Fibroblast of skin of back (primary cell): ENCODE data around the gene TBXA2R.
A peak's percentile ranks its signal among the peaks of the same experiment; 100 is the strongest.
"Not testable (repeated sequence)": the region's sequence is repeated elsewhere in the genome, so short reads cannot be mapped to it uniquely, and the experiment has no call there.

ENCODE experiments used
- DNase-seq: peaks from one replicate; pipeline ENCODE4 v3.0.0-alpha.2; 2013

The TBXA2R gene

GRCh38 chr19:3604987-3605343 is 1.7 kb downstream of the TBXA2R start:
- DNase-seq = no peak

- no peak for DNase-seq
These were observed 2.3 kb downstream of the TBXA2R start for GRCh38 chr19:3604227-3604986.

GRCh38 chr19:3603121-3603811 is 3.4 kb downstream of the TBXA2R start:
- DNase-seq = no peak

GRCh38 chr19:3601021-3601420 is 5.7 kb downstream of the TBXA2R start:
- no peak for DNase-seq

GRCh38 chr19:3599776-3600187 is 6.9 kb downstream of the TBXA2R start:
- DNase-seq = no peak

GRCh38 chr19:3595521-3596061 is 11.1 kb downstream of the TBXA2R start:
- DNase-seq = no peak

GRCh38 chr19:3593156-3593555 is 13.5 kb downstream of the TBXA2R start:
- DNase-seq = no peak

- no peak for DNase-seq
These were observed 14.6 kb downstream of the TBXA2R start for GRCh38 chr19:3591876-3592613.

GRCh38 chr19:3590991-3591659 is 15.6 kb downstream of the TBXA2R start:
- DNase-seq = no peak

GRCh38 chr19:3589949-3590348 is 16.7 kb downstream of the TBXA2R start:
- DNase-seq = no peak

- DNase-seq = no peak
These were observed 17.2 kb downstream of the TBXA2R start for GRCh38 chr19:3589439-3589838.

GRCh38 chr19:3586707-3587346 is 19.8 kb downstream of the TBXA2R start:
- DNase-seq = no peak

- DNase-seq = no peak
These were observed 20.5 kb downstream of the TBXA2R start for GRCh38 chr19:3586127-3586626.

- no peak for DNase-seq
These were observed 21.2 kb downstream of the TBXA2R start, which contains the start of gene GIPC3 for GRCh38 chr19:3585301-3586126. GIPC3 (plus strand) TSS chr19:3585478; CDS start chr19:3585598, 120 bp downstream.

GRCh38 chr19:3584036-3584802 is 22.5 kb downstream of the TBXA2R start:
- not testable (repeated sequence) for DNase-seq

GRCh38 chr19:3581792-3582191 is 24.9 kb downstream of the TBXA2R start:
- not testable (repeated sequence) for DNase-seq

- peak; percentile 96 for DNase-seq
These were observed 26.3 kb downstream of the TBXA2R start for GRCh38 chr19:3580156-3580934.

GRCh38 chr19:3578390-3578789 is 28.3 kb downstream of the TBXA2R start:
- DNase-seq = no peak

GRCh38 chr19:3577723-3578344 is 28.8 kb downstream of the TBXA2R start:
- no peak for DNase-seq
